Breast epithelium (tissue), 4 donors: ENCODE data around the gene CROCC2. TPM values are rescaled to one million over a fixed set of nuclear protein-coding genes. Genes with fewer than 3 reads are reported as not detected.
A peak's percentile ranks its signal among the peaks of the same experiment; 100 is the strongest.

Experiments used
- DNase-seq, 2 donors: peaks; one replicate each; pipeline ENCODE4 v3.0.0-alpha.2; 2019; ENCODE audit warnings: low spot score in 2 of 2
- H3K27ac ChIP-seq, 2 donors: fragments of 200-600 bp; sonication (generic) in 1 of 2; one replicate each; pipeline ENCODE4 v1.5.1; 2016 to 2019; ENCODE audit warnings: mild to moderate bottlenecking in 1 of 2
- H3K27me3 ChIP-seq, 2 donors: fragments of 200-600 bp; sonication (generic) in 1 of 2; one replicate each; pipeline versions ENCODE4 v1.5.1 to v1.6.0; 2017 to 2019; ENCODE audit warnings: control low read depth in 1 of 2, mild to moderate bottlenecking in 1 of 2
- H3K36me3 ChIP-seq: fragments of 200-600 bp; one replicate; pipeline ENCODE4 v1.5.1; 2019
- H3K4me1 ChIP-seq, 2 donors: fragments of 200-600 bp; sonication (generic); one replicate each; pipeline ENCODE4 v1.5.1; 2016 to 2019; ENCODE audit warnings: control low read depth in 1 of 2
- H3K4me3 ChIP-seq, 3 donors: fragments of 200-600 bp; sonication (generic); 1 replicate in 2 of 3; 2 replicates in 1 of 3; pipeline ENCODE4 v1.5.1; 2016 to 2019; ENCODE audit warnings: mild to moderate bottlenecking in 3 of 3, moderate library complexity in 2 of 3
- H3K9me3 ChIP-seq, 2 donors: fragments of 200-600 bp; sonication (generic) in 1 of 2; one replicate each; pipeline ENCODE4 v1.5.1; 2016 to 2019; ENCODE audit warnings: control low read depth in 1 of 2
- CTCF ChIP-seq, 3 donors: fragments of 450-650 bp; IDR thresholded peaks; one replicate each; pipeline ENCODE4 v1.5.1; 2016 to 2017; ENCODE audit warnings: antibody characterized with exemption in 3 of 3, mild to moderate bottlenecking in 3 of 3, moderate library complexity in 3 of 3
- POLR2A ChIP-seq: fragments of 450-650 bp; IDR thresholded peaks from one replicate; pipeline ENCODE4 v1.6.1; 2016; ENCODE audit warnings: antibody characterized with exemption, mild to moderate bottlenecking, moderate library complexity
- POLR2AphosphoS5 ChIP-seq, 3 donors: sonication (generic); formaldehyde crosslinking; IDR thresholded peaks; one replicate each; pipeline ENCODE4 v1.6.1; 2017; ENCODE audit warnings: antibody characterized with exemption in 3 of 3
- intact Hi-C: fragments of 100-400 bp; cut with DNase I; formaldehyde crosslinking; loops from one replicate; pipeline ENCODE4 v1.15.1; 2023; ENCODE audit warnings: low total_unique reads
- total RNA-seq, 3 donors: library from RNA; depleted of rRNA; stranded (reverse); fragments of >200 nt; gene quantifications; one replicate each; pipeline ENCODE4 v1.1.0, GENCODE V29; 2016

Gene CROCC2
- total RNA-seq, 3 donors from 2014 or later: 0.33 TPM; not detected in 2

GRCh38 chr2:240957656-240958365 lies 51.7 kb downstream of the CROCC2 start:
- H3K4me1 ChIP-seq: peaks cover 5 to 7% of the 10 kb centered on the region in 2 donors
- intact Hi-C loops: no loop called here

GRCh38 chr2:240958366-240959213 lies 52.5 kb downstream of the CROCC2 start:
- no peaks in the 10 kb centered on the region for H3K9me3 ChIP-seq
- H3K36me3 ChIP-seq: no peaks in the 10 kb centered on the region
- H3K4me3 ChIP-seq: no peak overlapping the region
- intact Hi-C loops: no loop called here
- DNase-seq: peak; percentile 15 to 49
- TF ChIP-seq POLR2A (no peak), CTCF (IDR thresholded peaks at IDR 0.05) (no peak), POLR2AphosphoS5 (IDR thresholded peaks at IDR 0.05) (no peak)
- peaks cover 5 to 7% of the 10 kb centered on the region in 2 donors for H3K4me1 ChIP-seq
- H3K27ac ChIP-seq: peak overlapping the region in 1 of 2 donors; percentile 89
- H3K27me3 ChIP-seq: no peaks in the 10 kb centered on the region

More at GRCh38 chr2:240957656-240958365, 51.7 kb downstream of the CROCC2 start:
- Histone ChIP-seq H3K27ac (peak overlapping the region in 1 of 2 donors; percentile 89), H3K36me3 (no peaks in the 10 kb centered on the region), H3K27me3 (no peaks in the 10 kb centered on the region), H3K9me3 (no peaks in the 10 kb centered on the region), H3K4me3 (no peak overlapping the region)
- DNase-seq: peak; percentile 15 to 28
- no peak for TF ChIP-seq CTCF (IDR thresholded peaks at IDR 0.05)
- no peak for TF ChIP-seq POLR2AphosphoS5 (IDR thresholded peaks at IDR 0.05)
- TF ChIP-seq POLR2A: no peak

GRCh38 chr2:240959214-240959940 lies 53.2 kb downstream of the CROCC2 start:
- Histone ChIP-seq H3K27ac (peak overlapping the region; percentile 33 to 89), H3K27me3 (no peaks in the 10 kb centered on the region), H3K36me3 (no peaks in the 10 kb centered on the region), H3K9me3 (no peaks in the 10 kb centered on the region), H3K4me3 (no peak overlapping the region), H3K4me1 (peaks cover 5 to 7% of the 10 kb centered on the region in 2 donors)
- TF ChIP-seq CTCF (IDR thresholded peaks at IDR 0.05) (no peak), POLR2AphosphoS5 (IDR thresholded peaks at IDR 0.05) (no peak)
- intact Hi-C loops: no loop called here
- DNase-seq: peak; percentile 17 to 22

GRCh38 chr2:240959941-240960308 lies 53.8 kb downstream of the CROCC2 start:
- Histone ChIP-seq H3K36me3 (no peaks in the 10 kb centered on the region), H3K9me3 (no peaks in the 10 kb centered on the region), H3K4me3 (no peak overlapping the region), H3K4me1 (peaks cover 5 to 7% of the 10 kb centered on the region in 2 donors), H3K27ac (peak overlapping the region; percentile 33 to 89), H3K27me3 (no peaks in the 10 kb centered on the region)
- intact Hi-C loops: no loop called here
- peak; percentile 12 to 44 for DNase-seq
- no peak for TF ChIP-seq POLR2AphosphoS5 (IDR thresholded peaks at IDR 0.05)
- TF ChIP-seq POLR2A: no peak
- TF ChIP-seq CTCF (IDR thresholded peaks at IDR 0.05): no peak
